HG03565 (cell line): ENCODE results near the gene PDLIM7.

ENCODE experiments used
- ATAC-seq: cut with Tn5 transposase; IDR thresholded peaks from one replicate; pipeline ENCODE4 v1.9.1; 2021; ENCODE audit warnings: mild to moderate bottlenecking, moderate library complexity; ENCODE audit not compliant: unreplicated experiment

The PDLIM7 gene

DNA sequence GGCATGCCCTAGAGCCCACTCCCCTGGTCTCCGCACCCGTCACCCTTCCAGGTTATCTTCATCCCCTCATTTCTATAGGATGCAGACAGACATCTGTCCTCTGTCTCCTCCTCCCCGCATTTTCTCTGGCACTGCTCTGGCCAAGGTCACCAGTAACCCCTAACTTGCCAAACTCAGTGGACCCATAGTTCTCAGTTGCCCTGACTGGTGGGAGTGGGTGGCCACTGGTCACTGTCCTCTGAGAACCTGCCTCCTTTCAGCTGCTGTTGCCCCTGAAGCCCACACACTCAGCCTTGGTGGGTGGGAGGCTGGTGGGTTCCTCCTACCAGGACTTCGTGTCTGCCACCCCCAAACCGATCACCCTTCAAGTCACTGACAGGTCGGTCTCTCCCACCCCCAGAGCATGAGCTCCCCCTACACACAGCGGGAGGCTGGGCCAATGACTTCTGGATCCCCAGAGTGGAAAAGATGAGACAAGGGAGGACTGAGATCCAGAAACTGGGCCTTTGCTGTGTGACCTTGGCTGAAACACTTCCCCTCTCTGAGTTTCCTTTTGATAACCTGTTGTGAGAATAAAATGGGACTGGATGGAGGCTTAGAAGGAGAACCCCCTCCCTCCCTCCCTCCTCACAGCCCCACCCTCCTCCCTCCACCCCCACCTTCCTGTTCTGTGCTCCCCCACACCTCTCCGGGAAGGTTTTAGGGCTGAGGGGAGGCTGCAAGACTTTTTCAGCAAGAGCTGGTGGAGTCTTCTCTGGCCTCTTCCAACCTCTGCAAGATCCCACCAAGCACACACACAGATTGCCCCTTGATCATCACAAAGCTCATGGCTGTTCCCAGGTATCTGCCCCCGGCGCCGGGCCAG, 21.6 kb downstream of the PDLIM7 start:
- no peak for ATAC-seq

DNA sequence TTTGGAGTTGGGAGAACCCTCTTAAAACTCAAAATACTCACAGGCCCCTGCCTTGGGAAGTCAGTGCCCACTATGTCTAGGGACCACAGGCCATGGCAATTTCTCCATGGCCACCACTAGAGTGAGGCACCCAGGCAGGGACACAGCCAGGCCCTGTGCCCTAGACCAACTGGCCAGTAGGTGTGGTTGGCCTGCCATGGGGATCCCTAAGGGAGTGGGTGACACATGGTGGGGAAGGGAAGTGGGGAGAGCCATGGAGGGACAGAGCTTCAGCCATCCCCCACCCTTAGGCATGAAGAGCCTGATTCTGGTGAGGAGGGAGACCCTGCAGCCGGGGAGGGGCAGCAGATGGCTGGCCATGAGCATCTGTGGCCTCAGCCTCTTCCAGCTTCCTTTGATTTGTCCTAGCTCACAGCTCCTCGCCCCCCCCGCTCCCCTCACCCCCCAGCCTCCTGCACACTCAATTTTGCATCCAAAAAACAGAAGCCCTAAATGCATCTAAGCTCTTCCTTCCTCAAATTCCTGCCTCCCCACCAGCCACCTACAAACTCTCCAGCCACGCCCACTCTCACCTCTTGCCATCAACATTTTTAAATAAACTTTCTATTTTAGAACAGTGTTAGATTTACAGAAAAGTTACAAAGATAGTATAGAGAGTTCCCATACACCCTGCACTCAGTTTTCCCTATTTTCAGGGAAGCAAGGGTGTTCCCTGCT, 22.4 kb downstream of the PDLIM7 start:
- ATAC-seq, result no peak

DNA sequence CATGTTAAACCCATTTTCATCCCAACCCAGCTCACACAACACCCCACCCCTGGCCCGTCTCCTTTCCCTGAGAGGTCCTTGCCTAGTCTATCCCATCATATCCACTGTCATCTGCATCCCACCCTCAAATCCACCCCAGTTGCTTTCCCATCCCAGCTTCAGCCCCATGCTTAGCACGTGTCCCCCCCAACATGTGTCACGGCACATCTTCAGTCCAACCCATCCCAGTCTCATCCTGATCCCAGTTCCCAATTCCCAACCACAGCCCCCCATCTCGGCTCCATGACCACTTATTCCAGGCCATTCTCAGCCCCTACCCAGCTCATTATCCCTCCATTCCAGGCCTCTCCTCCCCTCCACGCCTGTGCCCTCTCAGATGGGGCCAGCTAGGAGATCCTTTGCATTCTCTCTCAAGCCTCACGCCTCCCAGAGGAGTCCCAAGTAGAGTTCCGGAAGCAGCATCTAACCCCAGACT, 23.4 kb downstream of the PDLIM7 start:
- no peak for ATAC-seq

DNA sequence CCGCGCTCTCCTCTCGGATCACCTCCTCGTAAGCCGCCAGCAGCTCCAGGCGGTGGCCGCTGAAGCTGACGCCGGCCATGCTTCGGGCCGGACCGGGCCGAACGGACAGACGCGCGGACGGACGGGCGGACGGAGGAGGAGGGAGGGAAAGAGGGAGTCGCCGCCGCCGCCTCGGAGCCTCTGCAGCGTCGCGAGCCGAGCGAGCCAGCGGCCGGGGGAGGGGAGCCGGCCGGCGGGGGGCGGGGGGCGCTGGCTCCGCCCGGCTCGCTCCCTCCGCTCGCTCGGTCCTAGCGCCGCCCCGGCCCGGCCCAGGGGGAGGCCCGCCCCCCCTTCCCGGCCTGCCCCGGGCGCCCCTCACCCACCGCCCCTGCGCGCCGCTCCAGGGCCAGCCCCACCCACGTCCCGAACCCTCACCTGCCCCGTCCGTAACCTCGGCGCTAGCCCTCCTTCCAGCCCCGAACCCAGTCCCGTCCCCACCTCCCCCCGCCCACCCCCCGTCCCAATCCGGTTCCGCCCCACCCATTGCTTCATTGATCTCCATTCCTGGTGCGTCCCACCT, 23.9 kb downstream of the PDLIM7 start, which contains the start of gene DBN1:
TSS of gene DBN1 (minus strand) at position 192 of the 559 bp plus-strand sequence. CDS start at position 79, 113 bp downstream.
- ATAC-seq, result no peak

DNA sequence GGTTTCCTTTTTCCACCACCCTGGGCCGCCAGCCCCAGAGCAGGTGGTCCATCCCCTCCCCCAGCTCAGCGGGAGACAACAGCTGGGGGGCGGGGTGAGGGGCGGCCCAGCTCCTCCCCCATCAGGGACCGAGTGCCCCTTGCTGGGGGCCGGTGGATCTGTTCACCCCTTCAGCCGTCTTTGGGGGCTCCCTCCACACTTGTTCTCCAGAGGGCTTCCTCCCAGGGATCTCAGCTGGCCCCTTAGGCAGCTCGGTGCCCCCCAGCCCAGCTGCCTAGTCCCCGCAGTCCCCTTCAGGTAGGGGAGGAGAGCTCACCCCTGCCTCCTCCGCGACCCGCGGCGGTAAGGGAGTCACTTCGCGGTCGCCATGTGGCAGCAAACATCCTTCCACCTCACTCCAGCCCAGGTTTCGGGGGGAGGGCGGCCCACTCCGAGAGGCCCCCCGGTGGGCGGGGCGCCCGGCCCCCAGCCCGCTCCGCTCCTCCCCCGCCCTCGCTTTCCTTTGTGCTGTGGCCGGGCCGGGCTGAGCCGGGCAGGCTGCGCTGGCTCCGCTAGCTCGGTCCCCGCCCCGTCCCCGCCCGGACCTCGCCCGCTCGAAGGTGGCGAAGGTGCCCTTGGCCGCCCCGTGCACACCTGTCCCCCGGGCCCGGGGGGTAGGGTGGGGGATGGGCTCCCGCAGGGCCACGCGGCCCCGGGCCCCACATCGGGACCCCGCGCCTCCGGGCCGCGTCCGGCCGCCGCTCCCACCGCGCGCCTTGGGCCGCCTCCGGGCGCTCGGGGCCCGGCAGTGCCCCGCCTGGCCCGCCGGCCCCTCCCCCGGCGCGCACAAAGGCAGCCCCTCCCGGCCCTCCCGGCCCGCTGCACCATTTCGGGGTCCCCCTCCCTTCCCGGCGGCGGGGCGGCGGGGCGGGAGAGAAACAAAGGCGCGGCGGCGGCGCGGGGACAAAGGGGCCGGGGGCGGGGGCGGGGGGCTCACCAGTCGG, 24.7 kb downstream of the PDLIM7 start:
- no peak for ATAC-seq

DNA sequence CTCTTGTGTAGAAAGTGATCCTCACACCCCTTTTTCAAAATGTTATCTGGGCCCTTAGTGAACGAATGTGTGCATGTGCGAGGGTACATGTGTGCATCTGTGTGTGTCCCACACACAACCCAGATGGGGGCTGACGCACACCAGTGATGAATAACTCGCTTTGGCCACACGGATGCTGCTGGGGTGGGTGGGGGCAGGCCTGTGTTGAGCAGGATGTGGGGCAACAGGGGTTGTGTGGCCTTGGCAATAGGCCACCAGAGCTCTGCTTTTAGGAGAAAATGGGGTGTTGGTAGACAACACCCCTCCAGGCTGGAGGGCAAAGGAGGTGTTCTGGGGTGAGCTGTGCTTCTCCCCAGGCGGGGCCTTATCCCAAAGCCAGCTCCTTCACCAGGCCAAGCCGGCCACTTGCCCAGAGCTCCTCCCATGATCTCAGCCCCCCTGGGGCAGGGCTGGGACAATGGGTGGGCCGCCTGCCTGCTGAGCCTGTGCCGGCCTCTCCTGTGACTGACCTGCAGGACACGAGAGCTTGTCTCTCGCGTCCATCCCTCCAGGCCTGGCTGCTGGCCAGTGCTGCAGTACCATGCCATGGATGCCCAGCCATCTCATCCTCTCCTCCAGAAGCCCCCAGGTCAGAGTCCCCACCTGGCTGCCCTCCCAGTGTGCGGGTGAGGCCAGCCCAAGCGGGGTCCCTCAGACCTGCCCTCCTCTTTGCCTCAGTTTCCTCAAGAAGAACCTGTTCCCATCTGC, 25.6 kb downstream of the PDLIM7 start:
- no peak for ATAC-seq

DNA sequence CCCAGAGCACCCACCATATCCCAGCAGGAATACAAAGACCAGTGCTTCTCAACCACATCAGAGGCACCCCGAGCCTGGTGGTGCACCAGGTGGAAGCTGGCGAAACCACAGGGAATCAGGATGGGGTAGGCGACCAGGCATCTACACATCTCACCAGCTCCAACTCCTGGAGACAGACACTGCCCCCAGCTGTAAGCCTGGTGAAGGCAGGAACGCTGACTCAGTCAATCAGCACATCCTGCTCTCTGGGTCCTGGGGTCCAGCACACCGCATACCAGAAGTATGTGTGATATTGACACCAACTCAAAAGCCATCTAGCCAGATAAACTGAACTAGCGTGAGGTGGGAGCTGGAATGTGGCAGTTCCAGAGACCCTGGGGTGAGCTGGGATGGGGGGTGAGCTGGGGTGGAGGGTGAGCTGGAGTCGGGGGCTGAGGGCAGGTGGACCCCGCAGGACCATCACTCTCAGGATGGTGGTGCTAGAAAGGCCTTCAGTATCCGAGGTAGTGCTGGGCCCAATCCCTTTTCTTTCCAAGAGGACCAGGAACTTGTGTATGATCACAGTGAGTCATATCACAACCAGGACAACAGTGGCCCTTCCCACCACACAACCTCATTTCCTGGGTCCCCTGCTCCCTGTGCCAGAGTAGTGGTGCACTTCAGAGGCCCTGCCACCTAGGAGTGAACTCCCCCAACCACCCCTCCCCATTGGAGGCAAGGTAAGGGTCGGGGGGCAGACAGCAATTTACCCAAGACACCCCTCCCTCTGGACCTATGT, 26.5 kb downstream of the PDLIM7 start:
- ATAC-seq, result no peak

DNA sequence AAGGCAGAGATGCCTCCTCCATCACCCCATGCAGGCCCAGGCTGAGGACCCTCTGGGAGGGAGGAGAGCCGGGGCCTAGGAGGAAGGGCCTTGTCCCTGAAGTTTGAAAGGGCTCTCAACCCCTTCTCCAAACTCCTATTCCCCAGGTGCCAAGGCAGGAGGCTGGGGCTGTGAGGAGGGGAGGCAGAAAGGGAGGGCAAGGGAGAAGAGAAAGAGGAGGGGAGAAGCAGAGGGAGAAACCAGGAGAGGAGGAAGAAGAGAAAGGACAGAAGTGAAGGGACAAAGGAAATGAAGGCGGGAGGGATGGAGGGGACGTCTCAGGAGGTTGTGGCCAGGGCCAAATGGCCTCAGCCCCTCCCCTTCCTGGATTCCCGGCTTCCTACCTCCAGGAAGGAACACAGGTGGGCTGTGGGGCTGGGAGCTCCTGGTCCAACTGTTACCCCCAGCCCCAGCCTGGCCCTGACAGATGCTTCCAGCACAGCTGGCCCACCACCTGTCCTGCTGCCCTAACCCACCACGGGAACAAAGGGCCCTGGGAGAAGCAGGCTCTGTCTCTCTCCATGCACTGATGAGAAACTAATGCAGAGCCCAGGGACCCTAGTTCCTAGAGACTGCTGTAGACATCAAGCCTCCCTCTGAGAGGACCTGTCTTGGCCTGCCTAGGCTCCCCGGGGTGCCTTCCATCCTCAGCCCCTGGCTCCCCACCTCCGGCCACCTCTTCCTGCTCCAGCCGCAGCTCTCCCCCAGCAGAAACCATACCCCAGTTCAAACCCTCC, 27.5 kb downstream of the PDLIM7 start:
- no peak for ATAC-seq

DNA sequence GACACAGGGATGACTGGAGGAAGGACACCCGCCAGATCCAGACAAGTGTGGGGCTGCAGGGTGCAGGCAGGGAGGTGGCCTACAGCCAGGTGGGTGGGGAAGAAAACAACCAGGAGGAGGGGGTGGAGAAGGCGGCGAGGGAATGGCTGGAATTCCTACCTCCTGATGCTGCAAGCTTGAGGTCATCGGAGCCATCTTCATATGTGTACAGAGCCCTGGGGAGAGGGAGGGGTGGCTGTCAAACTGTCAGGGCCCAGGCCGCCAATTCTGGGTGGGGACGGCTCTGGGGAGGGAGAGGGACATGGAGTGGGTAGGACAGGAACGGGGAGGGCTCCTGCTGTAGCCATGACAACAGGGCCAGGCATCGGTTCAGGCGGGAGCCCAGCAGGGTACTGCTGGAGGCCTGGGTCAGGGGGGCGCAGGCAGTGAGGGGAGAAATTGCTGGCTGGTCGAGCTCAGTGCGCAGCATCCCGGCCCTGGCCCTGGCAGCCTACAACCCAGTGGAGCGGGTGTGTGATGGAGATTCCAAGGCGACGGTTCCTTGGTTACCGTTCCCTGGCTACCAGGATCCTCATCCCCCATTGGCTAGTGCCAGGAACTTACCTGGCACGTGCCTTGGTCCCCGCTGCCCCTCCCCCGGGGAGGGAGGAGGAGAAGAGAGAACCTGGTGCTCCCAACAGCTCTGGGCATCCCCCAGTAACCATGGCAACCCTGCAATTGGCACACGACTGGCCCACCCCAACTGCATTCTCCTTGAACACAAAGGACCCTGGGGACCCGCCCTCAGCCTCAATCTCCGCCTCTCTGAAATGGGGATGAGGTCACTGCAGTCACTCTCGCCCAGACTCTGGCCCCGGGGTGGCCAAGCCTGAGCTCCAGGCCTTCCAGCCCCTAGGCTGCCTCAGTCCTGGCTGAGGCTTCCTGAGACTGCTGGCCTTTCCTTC, 28.4 kb downstream of the PDLIM7 start:
- no peak for ATAC-seq

DNA sequence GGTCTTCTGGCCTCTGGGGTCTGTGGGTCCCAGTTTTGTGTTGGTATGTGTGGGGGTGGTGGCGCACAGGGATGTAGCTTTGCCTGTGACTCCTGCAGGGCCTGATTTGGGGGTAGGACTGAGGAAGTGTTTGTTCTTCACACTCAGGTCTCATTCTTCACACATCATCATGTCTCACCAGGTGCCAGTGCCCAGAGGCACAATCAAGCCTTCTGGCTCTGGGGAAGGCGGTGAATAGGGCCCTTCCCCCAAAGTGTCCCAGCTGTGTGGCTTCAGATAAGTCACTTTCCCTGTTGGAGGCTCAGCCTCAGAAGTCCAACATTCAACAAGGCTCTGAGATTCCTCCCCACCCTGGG, 29.1 kb downstream of the PDLIM7 start:
- ATAC-seq, result no peak

DNA sequence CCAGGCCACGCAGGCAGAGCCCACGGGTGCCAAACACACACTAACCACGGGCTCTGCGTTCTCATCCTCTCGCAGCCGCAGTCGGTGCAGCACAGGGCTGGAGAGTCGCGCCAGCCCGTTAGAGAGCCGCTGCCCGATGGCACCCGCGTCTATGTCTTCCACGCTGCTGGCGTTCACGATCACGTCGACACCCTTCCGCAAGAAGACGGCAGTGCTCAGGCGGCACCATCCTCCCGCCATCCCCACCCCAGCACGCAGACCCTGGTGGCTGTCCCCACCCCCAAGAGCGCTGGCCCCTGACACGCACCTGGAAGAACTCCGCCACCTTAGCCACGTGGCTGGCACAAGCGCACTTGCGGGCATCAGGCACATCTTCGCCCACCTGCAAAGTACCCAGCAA, 30.0 kb downstream of the PDLIM7 start:
- no peak for ATAC-seq

DNA sequence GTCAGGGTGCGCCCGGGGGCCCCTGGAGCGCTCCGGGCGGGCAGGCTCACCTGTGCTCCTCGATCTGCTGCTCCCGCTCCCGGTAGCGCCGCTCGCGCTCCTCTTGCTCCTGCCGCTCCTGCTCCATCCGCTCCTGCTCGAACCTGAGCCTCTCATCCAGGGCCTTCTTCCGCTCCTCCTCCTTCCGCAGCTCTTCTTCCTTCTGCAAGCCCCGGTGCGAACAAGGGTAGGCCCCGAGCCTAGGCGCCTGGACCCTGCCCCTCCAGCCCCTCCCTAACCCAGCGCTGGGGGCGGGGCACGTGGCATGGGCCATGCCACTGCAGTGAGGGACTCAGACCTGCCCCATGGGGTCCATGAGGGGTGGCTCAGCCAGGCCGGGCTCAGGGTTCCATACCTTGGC, 30.5 kb downstream of the PDLIM7 start:
- ATAC-seq, result no peak

DNA sequence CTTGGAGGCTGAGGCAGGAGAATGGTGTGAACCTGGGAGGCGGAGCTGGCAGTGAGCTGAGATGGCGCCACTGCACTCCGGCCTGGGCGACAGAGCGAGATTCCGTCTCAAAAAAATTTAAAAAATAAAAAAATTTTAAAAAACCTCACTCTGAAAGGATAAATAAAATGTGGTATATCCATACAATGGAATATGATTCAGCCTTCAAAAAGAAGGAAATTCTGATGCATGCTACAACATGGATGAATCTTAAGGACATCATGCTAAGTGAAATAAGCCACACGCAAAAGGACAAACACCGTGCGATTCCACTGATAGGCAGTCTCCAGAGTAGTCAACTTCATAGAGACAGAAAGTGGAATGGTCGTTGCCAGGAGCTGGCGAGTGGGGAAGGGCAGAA, 32.4 kb downstream of the PDLIM7 start:
- ATAC-seq, result no peak

DNA sequence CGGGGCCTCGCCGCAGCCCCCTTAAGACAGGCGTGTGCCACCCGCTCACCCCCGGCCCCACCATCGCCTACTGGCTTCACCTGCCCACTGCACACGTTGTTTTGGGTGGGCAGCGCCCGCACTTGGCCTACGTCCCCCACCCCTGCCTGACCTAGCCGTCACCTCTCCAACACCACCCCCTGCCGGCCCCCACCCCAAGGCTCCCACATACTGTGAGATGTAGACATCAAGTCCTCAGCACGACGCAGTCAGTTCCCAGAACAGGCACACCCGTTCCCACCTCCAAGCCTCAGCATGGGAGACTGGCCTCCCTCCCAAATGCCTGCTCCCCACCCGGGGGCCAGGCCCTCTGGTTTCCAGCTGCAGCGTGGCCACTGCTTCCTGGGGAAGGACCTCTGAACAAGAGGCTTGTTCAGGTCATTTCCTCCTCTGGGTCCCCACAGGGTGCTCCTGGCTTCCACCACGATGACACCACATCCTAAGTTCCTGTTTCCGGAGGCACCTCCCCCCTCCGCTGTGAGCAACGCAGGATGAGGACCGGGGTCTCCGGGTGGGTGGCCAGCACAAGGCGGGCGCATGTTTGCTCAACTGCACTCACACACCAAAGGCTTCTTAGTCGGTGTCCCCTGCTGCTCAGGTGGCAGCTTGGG, 35.3 kb downstream of the PDLIM7 start:
- no peak for ATAC-seq

DNA sequence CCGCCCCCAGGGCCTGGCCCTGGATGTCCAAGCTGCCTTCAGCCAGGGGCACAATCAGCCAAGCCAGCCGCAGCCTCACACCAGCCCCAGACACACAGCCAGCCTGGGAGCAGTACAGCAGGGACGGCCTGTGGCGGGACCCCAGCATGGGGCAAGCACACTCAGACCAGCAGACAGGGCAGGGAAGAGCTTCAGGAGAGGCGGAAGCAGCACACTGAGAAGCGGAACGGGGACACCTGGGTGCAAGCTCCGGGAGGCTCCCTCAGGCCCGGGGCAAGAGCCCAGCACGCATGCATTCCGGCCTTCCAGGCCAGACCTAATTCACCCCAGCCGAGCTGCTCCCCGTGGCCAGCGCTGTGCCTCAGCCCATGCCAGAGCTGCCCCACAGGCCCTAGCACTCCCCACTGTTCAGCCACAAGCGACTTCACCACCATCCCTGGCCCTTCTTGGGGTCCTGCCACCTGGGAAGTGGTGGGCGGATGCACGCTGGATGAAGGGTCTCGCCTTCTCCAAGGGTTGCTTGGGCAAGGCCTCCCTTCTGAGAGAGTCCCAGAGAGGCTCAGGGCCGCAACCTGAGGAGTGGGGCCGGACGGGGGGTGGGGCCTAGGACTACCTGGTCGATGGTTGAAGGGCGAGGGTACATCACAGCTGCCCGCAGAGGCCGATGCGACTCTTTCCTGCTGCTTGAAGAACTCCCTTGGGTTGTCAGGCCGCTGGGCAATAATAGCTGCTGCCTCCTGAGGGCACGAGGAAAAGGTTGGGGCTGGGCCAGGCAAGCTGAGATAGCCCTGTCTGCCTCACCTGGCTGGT, 37.4 kb downstream of the PDLIM7 start:
- no peak for ATAC-seq

DNA sequence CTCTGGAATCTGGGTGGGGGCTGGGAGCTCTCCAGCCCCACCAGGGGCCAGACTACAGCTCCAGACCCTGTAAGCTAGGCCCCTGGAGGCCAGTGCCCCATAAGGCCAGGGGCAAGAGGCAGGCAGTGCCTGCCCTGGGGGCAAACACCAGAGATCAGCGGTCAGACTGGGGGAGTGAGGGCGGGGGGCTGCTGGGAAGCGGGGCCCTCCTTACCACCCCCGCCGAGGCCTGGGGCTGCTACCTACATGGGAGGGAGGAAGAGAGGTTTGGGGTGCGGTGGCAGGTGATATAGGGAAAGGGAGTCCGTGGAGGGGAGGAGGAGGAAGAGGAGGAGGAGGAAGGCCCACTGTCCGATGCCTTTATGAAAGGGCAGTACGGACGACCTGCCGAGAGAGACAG, 38.0 kb downstream of the PDLIM7 start:
- ATAC-seq, result no peak
